GM18499 (cell line): Measurements from ENCODE around the gene PIF1.

ENCODE experiments used
- ATAC-seq: cut with Tn5 transposase; IDR thresholded peaks from one replicate; pipeline ENCODE4 v1.9.1; 2021; ENCODE audit warnings: moderate number of reproducible peaks; ENCODE audit not compliant: insufficient read depth, unreplicated experiment

The PIF1 gene

DNA sequence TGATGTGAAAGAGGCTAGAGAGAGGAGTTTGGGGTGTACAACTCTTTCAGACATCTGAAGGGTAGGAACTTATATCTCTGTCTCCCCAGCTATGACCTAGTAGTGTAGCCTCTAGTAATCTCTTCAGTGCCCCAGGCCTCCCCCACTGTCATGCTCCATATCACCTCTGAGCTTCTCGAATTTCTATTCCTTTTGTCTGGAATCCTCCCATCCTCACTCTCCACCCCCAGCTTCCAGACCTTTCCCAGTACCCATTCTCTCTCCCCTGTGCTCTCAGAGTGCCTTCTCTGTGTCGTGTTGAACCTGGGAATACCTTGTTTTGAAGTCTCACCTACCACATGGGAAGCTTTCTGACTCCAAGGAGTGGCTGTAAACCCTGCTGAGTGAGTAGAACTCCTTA lies 46.4 kb downstream of the PIF1 start:
- no peak for ATAC-seq

DNA sequence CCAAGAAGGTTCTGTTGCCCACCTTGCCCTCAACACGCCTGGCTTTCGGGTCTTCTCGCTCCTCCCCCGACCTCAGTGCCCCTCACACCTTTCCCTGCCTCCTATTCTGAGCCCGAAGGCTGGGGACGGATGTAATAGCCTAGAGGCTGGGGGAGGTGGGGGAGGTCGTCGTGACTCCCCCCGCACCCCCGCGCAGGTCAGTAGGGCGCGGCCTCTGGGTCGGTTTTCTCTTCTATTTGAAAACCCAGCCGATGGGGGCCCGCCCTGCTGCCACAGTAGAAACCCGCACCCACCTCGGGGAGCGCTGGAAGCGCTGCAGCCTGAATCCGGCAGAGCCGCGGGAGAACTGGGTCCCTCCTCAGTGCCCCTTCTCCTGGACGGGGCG lies 49.1 kb downstream of the PIF1 start:
- ATAC-seq, result no peak

DNA sequence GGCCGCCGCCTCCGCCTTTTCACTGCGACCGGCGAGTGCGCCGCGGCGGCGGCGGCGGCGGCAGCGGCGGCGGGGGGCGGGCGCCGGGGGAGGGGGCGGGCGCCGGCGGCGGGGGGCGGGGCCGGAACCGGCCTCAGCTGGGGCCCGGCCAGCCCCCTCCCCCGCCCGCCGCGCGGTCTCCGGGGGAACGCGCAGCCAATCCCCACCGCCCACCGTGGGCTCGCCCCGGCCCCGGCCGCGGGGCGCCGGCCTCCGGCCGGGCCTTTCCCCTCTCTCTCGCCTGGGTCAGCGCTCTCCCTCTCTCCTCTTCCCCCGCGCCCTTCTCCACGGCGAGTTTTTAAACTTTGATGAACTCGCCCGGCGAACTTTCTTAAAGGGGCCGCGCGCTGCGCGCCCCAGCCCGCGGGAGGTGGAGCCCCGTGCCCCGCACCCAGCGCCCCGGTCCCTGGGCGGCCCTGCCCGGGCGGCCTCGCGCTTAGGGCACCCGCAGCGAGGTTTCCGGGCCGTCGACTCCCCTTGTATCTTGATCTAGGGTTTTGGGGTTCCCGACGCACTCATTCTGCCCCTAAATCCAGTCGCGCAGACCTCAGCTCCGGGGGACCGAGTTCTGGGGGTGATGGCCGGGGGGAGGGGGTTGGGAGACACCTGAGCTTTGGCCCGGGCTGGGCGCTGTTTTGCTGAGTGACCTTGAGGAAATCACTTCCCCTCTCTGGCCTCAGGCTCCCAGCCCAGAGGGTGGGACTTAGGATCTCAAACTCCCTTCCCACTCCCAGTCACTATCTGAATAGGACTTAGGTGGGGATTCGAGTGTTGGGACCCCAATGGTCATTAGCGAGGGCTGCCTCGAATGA lies 49.7 kb downstream of the PIF1 start, which contains the start of gene RBPMS2:
Gene RBPMS2 (minus strand): TSS at position 39 of the 851 bp plus-strand sequence. CDS start 270 bp downstream, outside the sequence.
- ATAC-seq, result no peak

DNA sequence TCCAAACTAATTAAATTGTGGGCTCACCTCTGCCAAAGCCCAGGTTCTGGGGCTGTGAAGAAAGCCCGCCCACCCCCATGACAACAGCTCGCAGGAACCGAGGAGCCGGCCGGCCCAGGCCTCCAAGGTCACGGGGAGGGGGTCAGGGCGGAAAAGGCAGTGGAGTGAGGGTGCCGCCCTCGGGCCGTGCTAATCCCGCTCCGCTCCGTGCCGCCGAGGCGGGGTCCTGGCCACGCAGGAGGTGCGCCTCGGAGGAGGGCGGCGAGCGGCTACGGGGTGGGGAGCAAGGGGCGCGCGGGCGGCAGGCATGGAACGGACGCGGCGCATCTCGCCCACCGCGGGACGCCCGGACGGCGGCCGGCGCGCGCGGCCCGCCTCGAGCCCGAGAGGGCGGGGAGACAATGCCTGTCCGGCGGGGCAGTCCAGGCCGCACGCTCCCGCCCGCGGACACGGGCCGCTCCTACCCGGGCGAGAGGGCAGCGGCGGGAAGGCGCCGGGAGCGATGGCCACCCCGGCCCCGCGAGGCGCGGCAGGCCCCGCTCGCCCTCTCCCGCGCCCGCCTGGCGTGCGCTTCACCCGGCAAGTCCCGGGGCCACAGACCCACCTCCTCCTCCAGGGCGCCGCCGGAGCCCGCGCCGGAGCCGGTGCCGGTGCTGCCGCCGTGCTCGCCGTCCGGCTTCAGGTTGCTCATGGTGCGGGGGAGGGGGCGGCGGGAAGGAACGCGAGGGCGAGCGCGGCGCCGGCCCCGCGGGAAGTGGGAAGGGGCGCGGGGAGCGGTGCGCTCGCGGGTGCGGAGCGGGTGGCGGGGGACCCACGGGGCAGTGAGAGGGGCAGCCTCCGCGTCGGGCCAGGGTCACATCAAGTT lies 50.6 kb downstream of the PIF1 start:
- no peak for ATAC-seq

DNA sequence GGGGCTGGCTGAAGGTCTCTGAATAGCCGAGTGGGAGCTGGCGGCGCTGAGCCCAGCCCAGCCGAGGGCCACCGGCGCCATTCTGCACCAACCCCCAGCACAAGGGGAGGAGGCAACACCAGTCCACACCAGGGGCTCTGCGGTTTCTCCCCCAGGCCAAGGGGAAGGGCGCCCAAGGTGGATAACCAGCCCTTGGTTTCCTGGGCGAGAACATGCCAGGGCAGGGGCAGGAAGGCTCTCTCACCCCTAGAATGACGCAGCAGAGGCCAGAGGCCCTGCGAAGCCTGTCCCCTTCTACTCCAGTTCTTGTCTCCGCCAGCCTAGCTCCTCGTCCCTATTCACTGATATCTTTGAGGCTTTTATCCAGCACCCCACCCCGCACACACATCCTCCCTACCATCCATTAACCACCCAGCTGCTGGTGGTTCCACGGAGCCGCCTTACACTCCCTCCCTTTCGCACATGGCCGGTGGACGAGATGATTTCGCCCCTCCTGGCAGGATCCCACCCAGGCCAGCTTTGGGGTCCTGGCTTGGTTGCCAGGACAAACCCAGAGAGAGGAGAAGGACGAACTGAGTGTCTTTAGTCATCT lies 51.3 kb downstream of the PIF1 start:
- ATAC-seq, result no peak

DNA sequence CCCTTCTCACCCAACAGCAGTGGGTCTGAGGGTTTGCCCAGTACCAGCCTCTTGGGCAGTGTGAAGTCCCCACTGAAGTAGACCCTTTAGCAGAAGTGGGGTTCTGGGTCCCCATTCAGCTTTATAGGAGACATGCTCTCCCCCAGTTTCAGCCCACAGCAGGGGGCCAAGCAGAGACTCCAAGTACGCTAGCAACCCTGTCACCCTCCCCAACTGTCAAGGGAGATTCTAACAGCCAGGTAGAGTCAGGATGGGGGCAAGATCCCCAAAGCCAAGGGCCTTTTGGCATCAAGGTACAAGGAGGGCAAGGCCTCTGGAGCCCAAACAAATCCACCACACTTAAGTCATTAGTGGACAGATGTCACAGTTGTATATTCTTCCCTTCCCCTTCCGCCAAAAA lies 51.8 kb downstream of the PIF1 start:
- no peak for ATAC-seq

DNA sequence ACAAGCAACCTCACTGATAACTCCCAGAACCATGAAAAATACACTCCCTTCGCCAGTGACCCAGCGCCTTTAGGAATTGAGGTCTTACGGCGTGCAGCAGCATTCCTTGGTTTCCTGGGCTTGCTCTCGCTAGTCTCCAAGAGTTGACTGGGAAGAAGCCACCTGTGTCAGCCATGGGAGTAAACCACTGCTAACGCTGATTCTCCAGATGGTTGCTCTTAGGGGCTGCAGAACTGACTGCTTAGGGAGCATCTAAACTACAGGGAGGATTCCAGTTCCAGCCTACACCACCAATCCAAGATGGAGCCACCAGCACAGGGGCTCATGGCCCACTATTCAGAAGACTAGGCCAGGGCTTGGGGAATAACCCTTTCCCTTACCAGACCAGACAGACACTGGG lies 52.5 kb downstream of the PIF1 start:
- no peak for ATAC-seq

DNA sequence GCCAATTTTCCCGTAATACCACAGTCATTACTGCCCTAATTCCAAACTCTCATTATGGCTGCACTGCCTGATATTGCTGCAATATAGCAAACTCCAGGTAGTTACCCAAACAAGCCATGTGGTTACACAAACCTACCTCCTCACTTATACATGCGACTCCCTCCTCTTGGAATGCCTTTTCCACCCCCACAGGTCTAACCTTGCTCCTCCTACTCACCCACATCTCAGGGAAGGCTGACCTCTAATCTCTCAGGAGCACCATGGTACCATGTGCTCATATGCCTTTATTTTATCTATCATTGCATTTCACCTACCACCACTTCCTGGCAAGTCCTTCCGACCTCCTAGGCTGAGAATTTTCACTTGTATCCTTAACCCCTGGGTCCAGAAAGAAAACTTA lies 53.0 kb downstream of the PIF1 start:
- no peak for ATAC-seq

DNA sequence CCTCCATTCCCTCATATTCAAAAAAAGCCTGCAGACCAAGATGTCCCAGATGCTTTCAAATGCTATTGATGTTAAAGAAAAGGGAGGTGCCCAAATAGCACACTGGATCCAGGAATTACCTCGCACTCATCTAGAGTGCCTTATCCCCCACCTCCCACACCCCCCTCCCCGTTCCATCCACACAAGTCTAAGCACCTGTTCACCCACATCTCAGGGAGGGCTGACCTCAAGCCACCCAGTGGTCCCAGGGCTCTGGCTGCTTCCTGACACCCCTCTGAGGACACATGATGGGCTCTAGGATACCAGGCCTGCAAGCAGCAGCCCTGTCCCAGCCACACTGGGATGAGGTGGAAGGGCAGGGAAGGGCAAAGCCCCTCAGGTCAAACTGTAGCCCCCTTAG lies 54.8 kb downstream of the PIF1 start:
- ATAC-seq, result no peak

DNA sequence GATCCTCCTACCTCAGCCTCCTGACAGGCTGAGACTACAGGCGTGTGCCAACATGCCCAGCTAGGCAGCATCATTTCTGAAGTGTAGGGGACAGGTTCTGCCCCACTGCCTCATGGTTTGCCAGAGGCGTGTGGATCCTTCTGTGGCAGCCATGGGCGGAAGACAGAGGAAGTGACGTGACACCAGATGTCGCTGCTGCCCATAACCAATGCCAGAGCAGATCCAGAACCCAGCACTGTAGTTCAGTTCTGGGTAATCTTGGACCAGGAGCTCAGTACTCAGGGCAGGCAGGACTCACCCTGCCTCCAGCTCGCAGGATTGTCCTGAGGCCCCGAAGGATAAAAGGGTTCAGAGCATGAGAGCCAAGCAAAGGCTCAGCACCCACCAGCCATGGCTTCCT lies 58.2 kb downstream of the PIF1 start:
- no peak for ATAC-seq

DNA sequence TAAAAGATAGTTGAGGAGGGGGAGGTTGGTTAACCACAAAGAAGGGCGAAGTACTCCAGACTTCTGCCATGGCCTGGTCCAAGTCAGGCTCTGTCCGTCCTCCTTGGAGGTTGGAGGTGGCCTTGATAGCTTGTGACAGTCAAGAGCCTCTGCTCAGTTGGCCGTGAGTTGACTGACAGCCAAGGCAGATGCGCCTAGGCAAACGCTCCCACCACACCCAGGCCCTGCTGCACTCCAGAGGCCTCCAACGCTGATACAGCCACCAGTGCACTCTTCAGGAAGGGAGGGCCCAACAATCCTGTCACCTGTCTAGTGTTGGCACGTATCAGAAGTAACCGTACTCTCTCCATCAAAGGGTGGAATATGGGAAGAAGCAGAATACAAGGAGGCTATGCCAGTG lies 59.4 kb downstream of the PIF1 start:
- ATAC-seq, result no peak
